Stimulated activated CD4-positive, alpha-beta T cell treated with anti-CD3 and anti-CD28 coated beads, Interleukin-4, amount 100 ng/mL, for 48 hours (primary cell): ENCODE data around the gene PLA2G2D.

ENCODE experiments used
- DNase-seq, 2 donors: peaks; one replicate each; pipeline ENCODE4 v3.0.0-alpha.2; 2020; ENCODE audit warnings: low read depth in 2 of 2

The PLA2G2D gene, protein sequence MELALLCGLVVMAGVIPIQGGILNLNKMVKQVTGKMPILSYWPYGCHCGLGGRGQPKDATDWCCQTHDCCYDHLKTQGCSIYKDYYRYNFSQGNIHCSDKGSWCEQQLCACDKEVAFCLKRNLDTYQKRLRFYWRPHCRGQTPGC

GRCh38 chr1:20119347-20119746 is at the start of gene PLA2G2D:
Gene PLA2G2D, minus strand, starts transcription at chr1:20119536. Its CDS starts 38 bp downstream, at chr1:20119498.
- no peak for DNase-seq

GRCh38 chr1:20168564-20169491 is 49.5 kb upstream of the PLA2G2D start:
- no peak for DNase-seq

GRCh38 chr1:20167126-20167525 is 47.8 kb upstream of the PLA2G2D start:
- no peak for DNase-seq

GRCh38 chr1:20166051-20166450 is 46.7 kb upstream of the PLA2G2D start:
- DNase-seq, result no peak

DNA sequence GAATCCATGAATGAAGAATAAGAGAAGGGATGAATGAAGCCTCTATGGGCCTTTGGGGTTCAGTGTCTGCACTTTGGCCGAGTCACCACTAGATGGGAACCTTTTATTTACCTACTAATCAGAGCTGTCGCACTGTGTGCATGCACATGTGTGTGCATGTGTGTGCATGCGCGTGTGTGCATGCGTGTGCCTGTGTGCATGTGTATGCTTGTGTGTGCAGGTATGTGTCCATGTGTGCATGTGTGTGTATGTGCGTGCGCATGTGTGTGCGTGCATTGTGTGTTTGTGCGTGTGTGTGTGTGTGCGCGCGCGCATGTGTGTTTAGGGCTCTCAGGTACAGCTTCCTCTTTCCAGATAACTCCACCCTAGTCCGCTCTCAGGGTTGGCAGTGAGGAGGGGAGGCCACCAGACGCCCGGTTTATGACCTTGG is 46.2 kb upstream of the PLA2G2D start:
- no peak for DNase-seq

GRCh38 chr1:20164694-20165202 is 45.4 kb upstream of the PLA2G2D start:
- no peak for DNase-seq

- DNase-seq, result no peak
These were observed 40.7 kb upstream of the PLA2G2D start for GRCh38 chr1:20160034-20160433.

DNA sequence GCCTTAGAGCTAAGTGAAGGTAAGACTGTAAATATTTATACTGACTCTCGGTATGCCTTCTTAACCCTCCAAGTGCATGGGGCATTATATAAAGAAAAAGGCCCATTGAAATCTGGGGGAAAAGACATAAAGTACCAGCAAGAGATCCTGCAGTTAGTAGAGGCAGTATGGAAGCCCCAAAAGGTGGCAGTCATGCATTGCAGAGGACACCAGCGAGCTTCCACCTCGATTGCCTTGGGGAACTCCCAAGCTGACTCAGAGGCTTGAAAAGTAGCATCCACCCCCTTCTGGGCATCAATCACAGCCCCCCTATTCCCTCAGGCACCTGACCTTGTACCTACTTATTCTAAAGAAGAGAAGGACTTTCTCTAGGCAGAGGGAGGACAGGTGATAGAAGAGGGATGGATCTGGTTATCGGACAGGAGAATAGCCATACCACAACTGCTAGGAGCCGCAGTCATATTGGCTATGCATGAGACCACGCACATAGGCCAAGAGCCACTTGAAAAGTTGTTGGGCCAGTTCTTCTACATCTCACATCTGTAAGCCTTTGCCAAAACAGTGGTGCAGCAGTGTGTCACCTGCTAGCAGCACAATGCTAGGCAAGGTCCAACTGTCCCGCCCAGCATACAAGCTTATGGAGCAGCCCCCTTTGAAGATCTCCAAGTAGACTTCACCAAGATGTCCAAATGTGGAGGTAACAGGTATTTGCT is 39.2 kb upstream of the PLA2G2D start:
- DNase-seq, result no peak

DNA sequence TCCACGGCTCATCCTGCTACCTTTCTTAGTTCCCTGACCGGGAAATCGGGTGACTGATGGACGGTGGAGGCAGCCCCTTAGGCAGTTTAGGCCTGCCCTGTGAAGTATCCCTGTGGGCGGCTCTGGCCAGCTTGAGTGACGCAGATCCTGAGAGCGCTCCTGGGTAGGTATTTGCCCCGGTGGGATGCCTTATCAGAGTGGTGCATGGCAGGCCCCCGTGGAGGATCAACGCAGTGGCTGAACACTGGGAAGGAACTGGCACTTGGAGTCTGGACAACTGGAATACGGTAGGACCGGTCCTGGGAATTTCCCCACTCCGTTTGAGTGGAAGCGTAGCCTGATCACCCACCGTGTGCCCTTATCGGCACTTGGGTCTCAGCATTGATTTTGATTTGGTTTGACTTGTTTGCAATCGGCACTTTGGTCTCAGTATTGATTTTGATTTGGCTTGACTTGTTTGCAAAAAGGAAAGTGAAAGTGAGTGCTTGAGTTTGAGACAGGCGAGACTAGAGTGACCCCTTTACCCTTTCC is 35.0 kb upstream of the PLA2G2D start:
- no peak for DNase-seq

DNA sequence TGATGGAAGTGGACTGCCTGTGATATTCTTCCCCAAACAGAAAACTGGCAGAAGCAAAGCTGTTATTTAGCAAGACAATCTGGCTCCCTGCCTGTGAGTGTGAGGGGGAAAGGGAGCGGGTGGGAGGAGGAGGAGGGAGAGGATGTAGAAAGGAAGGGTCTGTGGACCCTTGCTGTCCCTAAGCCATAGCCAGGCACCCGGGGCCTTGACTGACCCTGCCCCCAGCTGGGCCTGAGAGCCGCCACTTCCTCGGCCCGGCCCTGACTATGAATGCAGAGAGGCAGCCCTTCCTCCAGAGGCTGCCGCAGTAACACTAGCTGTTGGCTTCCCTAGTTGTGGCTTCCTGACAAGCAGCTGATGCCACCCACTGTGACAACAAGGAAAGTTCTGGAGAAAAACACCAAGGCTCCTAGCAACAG is 33.7 kb upstream of the PLA2G2D start:
- no peak for DNase-seq

DNA sequence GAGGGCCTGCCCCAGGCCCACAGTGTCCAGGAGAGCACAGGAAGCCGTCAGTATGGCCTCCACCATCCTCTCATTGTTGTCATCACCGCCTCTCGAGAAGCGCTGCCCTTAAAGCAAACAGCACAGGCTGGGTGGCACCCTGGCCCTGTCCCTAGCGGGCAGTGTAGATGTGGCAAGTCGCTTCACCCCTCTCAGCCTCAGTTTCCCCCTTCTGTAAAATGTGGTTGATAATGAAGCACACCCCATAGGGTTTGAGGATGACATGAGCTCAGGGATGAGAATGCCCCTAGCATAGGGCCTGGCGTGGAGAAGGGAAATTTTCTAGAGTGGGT is 33.2 kb upstream of the PLA2G2D start:
- no peak for DNase-seq

GRCh38 chr1:20151906-20152598 is 32.7 kb upstream of the PLA2G2D start:
- DNase-seq, result peak; percentile 72 to 77

DNA sequence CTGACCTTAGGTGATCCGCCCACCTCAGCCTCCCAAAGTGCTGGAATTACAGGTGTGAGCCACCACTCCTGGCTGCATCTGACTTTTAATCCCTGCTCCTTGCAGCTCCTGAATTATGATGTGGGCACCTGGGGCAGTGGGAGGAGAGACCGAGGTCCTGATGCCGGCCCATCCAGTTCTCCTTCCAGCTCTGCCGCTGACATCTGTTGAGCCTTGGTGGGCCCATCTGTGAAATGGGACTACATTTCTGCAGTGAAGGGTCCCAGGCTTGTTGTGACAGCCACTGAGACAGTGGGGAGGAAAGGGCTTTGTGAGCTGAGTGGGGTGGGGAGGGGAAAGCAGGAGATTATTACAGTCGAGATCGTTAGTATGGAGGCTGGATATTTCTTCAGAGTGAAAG is 31.6 kb upstream of the PLA2G2D start:
- no peak for DNase-seq

- DNase-seq, result no peak
These were observed 31.0 kb upstream of the PLA2G2D start for GRCh38 chr1:20150326-20150705.

DNA sequence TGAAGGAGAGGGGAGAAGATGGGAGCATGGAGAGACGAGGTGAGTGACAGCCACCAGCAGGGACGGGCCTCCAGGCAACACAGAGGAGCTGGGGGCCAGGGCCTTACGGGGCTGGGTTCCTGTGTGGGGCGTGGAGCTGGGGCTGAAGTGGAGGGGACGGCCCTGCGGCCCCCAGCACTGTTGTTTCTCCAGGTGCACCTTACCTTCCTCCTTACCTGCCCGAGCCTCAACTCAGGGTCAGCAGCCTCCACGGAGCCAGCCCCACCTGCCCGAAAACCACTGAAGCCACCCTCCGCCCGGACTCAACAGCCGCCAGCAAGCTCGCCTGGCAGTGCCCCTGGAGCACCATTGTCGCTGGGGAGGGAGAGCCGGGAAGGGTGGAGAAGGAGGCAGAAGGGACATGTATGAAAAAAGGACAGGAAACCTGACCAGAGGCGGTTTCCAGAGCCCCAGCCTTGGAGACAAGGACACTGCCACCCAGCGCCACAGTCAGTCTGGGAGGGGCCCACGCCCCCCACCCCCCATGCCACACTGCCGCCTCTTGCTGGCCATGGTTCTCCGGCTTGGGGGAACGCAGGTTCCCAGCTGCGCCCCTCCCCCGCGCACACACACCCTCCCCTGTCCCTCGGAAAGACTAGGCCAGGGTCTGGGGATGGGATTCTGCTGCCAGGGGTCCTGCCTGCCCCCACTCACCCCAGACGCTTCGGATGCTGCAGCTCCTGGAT is 30.4 kb upstream of the PLA2G2D start:
- no peak for DNase-seq

DNA sequence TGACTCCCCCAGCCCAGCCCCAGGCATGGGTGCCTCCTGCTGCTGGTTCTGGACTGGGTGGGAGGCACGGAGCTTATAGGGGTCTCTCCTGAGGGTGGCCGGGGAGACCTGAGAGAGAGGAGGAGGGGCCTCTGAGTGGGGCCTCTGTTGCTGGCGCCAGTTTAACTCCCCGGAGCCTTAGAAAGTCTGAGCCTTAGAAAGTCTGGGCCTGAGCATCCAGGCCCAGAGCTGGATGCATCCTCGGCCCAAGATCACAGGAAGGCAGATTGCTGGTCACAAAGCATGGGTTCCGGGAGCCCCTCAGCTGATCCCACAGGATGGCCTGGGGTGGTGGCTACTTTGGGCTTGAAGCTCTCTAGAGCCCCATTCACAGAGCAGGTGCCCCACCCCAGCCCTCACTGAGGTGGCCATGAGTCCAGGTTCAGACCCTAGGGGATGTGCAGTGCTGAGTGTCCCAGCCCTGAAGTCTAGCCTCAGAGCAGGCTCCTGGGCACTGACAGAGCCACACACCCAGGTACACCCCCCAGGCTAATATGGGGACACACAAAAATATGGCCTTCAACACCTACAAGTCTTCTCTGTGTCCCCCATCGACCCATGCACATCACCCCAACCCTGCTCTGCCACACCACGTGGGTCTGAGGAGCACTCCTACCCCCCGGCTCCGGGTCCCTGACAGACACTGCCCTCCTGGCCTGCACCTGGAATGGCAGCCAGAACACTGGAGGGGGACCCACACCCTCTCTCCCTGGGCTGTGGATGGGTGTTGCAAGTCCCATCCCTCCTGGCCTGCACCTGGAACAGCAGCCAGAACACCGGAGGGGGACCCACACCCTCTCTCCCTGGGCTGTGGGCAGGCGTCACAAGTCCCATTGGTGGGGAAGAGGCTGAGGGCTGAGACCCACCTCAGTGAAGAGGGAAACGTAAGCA is 29.5 kb upstream of the PLA2G2D start:
- no peak for DNase-seq

GRCh38 chr1:20147846-20148570 is 28.7 kb upstream of the PLA2G2D start:
- no peak for DNase-seq

GRCh38 chr1:20143734-20144565 is 24.6 kb upstream of the PLA2G2D start:
- no peak for DNase-seq
